Measurements from ENCODE around the gene DMGDH.

Gene DMGDH

GRCh38 chr5:78971998-78972397, 97.5 kb downstream of the DMGDH start:
- no peak for DNase-seq

- DNase-seq: no peak
These were observed 100.7 kb downstream of the DMGDH start for GRCh38 chr5:78968781-78969180.

GRCh38 chr5:78964889-78965288, 104.6 kb downstream of the DMGDH start:
- peak; percentile 6 for DNase-seq

- no peak for DNase-seq
These were observed 107.7 kb downstream of the DMGDH start for GRCh38 chr5:78961743-78962142.

GRCh38 chr5:78959767-78960166, 109.7 kb downstream of the DMGDH start:
- DNase-seq: no peak

- no peak for DNase-seq
These were observed 110.6 kb downstream of the DMGDH start for GRCh38 chr5:78958672-78959445.

- no peak for DNase-seq
These were observed 112.6 kb downstream of the DMGDH start for GRCh38 chr5:78956901-78957300.

- no peak for DNase-seq
These were observed 116.2 kb downstream of the DMGDH start for GRCh38 chr5:78953092-78953800.
